Activated CD8-positive, alpha-beta T cell treated with anti-CD3 and anti-CD28 coated beads for 36 hours (primary cell): Measurements from ENCODE around the gene ADCY10. TPM values are rescaled to one million over a fixed set of nuclear protein-coding genes. Genes with fewer than 3 reads are reported as not detected.

Experiments used
- ATAC-seq: fragments of 200-7000 bp; cut with Tn5 transposase; one replicate; pipeline ENCODE4 v1.10.0; 2021; ENCODE audit warnings: mild to moderate bottlenecking, moderate library complexity
- CTCF ChIA-PET: fragments of 350-600 bp; sonication (Branson Sonifier 250); formaldehyde crosslinking; loops from one replicate; lab custom pipeline; 2021; ENCODE audit warnings: antibody characterized with exemption; lab: Charles Lee
- POLR2A ChIA-PET: fragments of 350-600 bp; sonication (Branson Sonifier 250); formaldehyde crosslinking; loops from one replicate; lab custom pipeline; 2021; ENCODE audit warnings: antibody characterized with exemption; lab: Charles Lee
- DNase-seq: peaks from one replicate; pipeline ENCODE4 v3.0.0-alpha.2; 2020
- H3K27ac Mint-ChIP-seq: one replicate; pipeline ENCODE4 v1.8.0; 2021; ENCODE audit warnings: mild to moderate bottlenecking, mixed read lengths
- H3K27me3 Mint-ChIP-seq: one replicate; pipeline ENCODE4 v1.8.0; 2021; ENCODE audit warnings: mixed read lengths
- H3K36me3 Mint-ChIP-seq: one replicate; pipeline ENCODE4 v1.8.0; 2021; ENCODE audit warnings: low read depth, mixed read lengths
- H3K4me1 Mint-ChIP-seq: one replicate; pipeline ENCODE4 v1.8.0; 2021; ENCODE audit warnings: low read depth, mixed read lengths
- H3K4me3 Mint-ChIP-seq: one replicate; pipeline ENCODE4 v1.8.0; 2021; ENCODE audit warnings: mild to moderate bottlenecking, moderate library complexity, mixed read lengths
- H3K9me3 Mint-ChIP-seq: one replicate; pipeline ENCODE4 v1.8.0; 2021; ENCODE audit warnings: mixed read lengths
- intact Hi-C: fragments of 100-400 bp; cut with micrococcal nuclease; formaldehyde crosslinking; loops from one replicate; pipeline ENCODE4 v1.10.0; 2022
- total RNA-seq, 2 experiments: library from RNA; stranded (reverse); gene quantifications; one replicate each; pipeline ENCODE4 v1.2.3, GENCODE V29; 2021
- TF ChIP-seq, protein P1 (sequence below): fragments of 200-600 bp; IDR thresholded peaks from one replicate; pipeline ENCODE4 v1.8.0; 2022; ENCODE audit warnings: antibody characterized with exemption, mild to moderate bottlenecking

Gene ADCY10
- total RNA-seq, 2 experiments from 2014 or later: 0.05 TPM; not detected in 1

DNA sequence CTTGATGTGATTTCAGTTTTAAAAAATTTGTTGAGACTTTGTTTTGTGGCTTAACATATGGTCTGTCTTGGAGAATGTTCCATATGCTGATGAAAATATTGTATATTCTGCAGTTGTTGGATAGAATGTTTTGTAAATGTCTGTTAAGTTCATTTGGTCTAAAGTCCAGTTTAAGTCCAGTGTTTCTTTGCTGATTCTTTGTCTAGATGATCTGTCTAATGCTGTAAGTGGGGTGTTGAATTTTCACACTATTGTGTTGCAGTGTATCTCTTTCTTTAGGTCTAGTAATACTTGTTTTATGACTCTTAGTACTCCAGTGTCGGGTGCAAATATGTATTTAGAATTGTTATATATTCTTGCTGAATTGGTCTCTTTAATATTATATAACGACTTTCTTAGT lies 33.8 kb upstream of the ADCY10 start:
- DNase-seq (no peak), ATAC-seq (no peak)
- H3K4me3 Mint-ChIP-seq: no peak overlapping the region
- POLR2A ChIA-PET: interaction anchor here (1.0 kb wide), 1 partner anchor 11 kb away, joined by 4 read pairs; the partner anchor contains the start of genes DCAF6 and MPC2
- H3K4me1 Mint-ChIP-seq: peaks cover 33% of the 10 kb centered on the region
- peaks cover 2% of the 10 kb centered on the region for H3K9me3 Mint-ChIP-seq
- TF ChIP-seq, protein P1, sequence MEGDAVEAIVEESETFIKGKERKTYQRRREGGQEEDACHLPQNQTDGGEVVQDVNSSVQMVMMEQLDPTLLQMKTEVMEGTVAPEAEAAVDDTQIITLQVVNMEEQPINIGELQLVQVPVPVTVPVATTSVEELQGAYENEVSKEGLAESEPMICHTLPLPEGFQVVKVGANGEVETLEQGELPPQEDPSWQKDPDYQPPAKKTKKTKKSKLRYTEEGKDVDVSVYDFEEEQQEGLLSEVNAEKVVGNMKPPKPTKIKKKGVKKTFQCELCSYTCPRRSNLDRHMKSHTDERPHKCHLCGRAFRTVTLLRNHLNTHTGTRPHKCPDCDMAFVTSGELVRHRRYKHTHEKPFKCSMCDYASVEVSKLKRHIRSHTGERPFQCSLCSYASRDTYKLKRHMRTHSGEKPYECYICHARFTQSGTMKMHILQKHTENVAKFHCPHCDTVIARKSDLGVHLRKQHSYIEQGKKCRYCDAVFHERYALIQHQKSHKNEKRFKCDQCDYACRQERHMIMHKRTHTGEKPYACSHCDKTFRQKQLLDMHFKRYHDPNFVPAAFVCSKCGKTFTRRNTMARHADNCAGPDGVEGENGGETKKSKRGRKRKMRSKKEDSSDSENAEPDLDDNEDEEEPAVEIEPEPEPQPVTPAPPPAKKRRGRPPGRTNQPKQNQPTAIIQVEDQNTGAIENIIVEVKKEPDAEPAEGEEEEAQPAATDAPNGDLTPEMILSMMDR: no peak
- CTCF ChIA-PET: no interaction called here
- H3K36me3 Mint-ChIP-seq: peaks cover 13% of the 10 kb centered on the region
- H3K27me3 Mint-ChIP-seq: no peaks in the 10 kb centered on the region
- intact Hi-C loops: no loop called here
- no peak overlapping the region for H3K27ac Mint-ChIP-seq

DNA sequence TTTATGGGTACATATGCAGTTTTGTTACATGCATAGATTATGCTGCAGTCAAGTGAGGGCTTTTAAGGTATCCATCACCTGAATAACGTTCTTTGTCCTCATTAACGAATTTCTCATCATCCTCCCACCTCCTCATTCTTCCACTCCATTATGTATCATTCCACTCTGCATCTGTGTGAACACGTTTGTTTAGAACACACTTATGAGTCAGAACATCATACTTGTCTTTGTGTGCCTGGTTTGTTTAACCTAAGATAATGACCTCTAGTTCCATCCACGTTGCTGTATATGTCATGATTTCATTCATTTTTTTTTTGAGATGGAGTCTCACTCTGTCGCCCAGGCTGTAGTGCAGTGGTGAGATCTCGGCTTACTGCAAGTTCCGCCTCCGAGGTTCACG lies 29.6 kb upstream of the ADCY10 start:
- Mint-ChIP-seq H3K9me3 (peaks cover 2% of the 10 kb centered on the region), H3K27ac (no peak overlapping the region), H3K36me3 (peaks cover 15% of the 10 kb centered on the region), H3K27me3 (no peaks in the 10 kb centered on the region), H3K4me1 (peaks cover 31% of the 10 kb centered on the region), H3K4me3 (no peak overlapping the region)
- POLR2A ChIA-PET: no interaction called here
- intact Hi-C loops: no loop called here
- ATAC-seq (no peak), DNase-seq (no peak)
- TF ChIP-seq, protein P1: no peak
- CTCF ChIA-PET: no interaction called here

DNA sequence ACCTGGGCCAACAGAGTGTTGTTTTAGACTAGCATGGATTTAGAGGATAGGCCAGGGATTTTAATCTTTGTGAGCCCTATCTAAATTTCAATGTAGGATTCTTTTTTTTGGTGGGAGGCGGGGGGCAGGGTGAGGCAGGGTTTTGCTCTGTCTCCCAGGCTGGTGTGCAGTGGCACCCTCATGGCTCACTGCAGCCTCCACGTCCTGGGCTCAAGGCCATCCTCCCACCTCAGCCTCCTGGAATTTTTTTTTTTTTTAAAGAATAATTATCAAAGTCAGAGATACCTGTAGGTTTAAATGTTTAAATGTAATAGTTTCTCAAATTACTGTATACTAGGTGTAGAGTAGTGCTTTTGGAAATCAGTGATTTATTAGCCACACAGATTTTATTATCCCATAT lies 26.3 kb upstream of the ADCY10 start:
- ATAC-seq: no peak
- H3K4me3 Mint-ChIP-seq: no peak overlapping the region
- TF ChIP-seq, protein P1: no peak
- POLR2A ChIA-PET: no interaction called here
- H3K27ac Mint-ChIP-seq: no peak overlapping the region
- DNase-seq: no peak
- CTCF ChIA-PET: no interaction called here
- peaks cover 20% of the 10 kb centered on the region for H3K4me1 Mint-ChIP-seq
- H3K36me3 Mint-ChIP-seq: peaks cover 20% of the 10 kb centered on the region
- peaks cover 2% of the 10 kb centered on the region for H3K9me3 Mint-ChIP-seq
- intact Hi-C loops: no loop called here
- no peaks in the 10 kb centered on the region for H3K27me3 Mint-ChIP-seq

DNA sequence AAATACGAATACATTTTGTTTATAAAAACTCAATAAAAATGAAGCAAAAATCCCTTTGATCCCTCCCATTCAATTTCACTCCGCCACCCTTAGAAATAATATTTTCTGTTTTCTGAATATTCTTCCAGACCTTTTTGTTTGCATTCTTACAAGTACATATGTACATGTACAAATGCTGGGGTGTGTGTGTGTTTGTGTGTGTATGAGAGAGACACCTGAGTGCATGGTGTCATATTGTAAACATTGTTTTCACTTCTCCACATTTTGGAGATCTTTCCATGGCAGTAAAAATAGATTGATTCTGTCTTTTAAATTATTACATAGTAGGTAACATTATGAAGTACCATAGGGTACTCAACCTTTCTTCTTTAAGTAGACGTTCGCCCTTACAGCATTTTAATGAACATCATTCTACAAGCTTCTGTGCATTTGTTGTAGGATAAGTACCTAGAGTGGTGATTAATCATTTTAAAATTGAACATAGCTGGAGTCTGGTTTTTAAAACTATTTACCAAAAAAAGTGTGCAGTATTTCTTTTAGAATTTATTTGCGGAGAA lies 24.2 kb upstream of the ADCY10 start:
- POLR2A ChIA-PET: interaction anchor here (0.9 kb wide), 1 partner anchor 34 kb away, joined by 5 read pairs; no protein-coding TSS in a partner anchor
- intact Hi-C loops: loop anchor here (5.0 to 10.0 kb wide), 2 partner anchors 144 to 223 kb away; no protein-coding TSS in a partner anchor
- no peak for DNase-seq
- peak overlapping the region; percentile 100 for H3K27ac Mint-ChIP-seq
- H3K9me3 Mint-ChIP-seq: no peaks in the 10 kb centered on the region
- peaks cover 10% of the 10 kb centered on the region for H3K36me3 Mint-ChIP-seq
- TF ChIP-seq, protein P1: no peak
- peaks cover 26% of the 10 kb centered on the region for H3K4me1 Mint-ChIP-seq
- CTCF ChIA-PET: no interaction called here
- no peak for ATAC-seq
- H3K27me3 Mint-ChIP-seq: no peaks in the 10 kb centered on the region
- H3K4me3 Mint-ChIP-seq: peak overlapping the region; percentile 90

DNA sequence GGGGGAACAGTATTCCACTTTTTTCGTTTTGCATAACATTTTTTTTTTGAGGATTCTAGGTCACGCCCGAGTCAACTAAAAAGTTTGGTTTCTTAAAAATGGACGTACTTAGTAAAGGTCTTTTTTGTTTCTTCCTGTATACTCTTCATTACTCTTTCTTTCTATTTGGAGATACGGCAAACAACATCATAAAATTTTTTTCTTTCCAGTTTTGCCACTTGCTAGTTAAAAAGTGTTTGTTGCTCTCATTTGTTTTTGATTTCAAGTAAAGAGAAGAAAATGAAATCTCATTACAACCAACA lies 23.7 kb upstream of the ADCY10 start:
- peak overlapping the region; percentile 90 for H3K4me3 Mint-ChIP-seq
- H3K4me1 Mint-ChIP-seq: peaks cover 29% of the 10 kb centered on the region
- H3K27ac Mint-ChIP-seq: peak overlapping the region; percentile 100
- peaks cover 10% of the 10 kb centered on the region for H3K36me3 Mint-ChIP-seq
- ChIA-PET POLR2A (interaction anchor here (0.7 to 2.6 kb wide), 7 partner anchors 10 to 220 kb away, joined by 3 to 15 read pairs (median 4); no protein-coding TSS in a partner anchor), CTCF (interaction anchor here (2.8 kb wide), 1 partner anchor 145 kb away, joined by 10 read pairs; no protein-coding TSS in a partner anchor)
- TF ChIP-seq, protein P1: no peak
- H3K27me3 Mint-ChIP-seq: no peaks in the 10 kb centered on the region
- intact Hi-C loops: loop anchor here (5.0 to 10.0 kb wide), 2 partner anchors 145 to 223 kb away; no protein-coding TSS in a partner anchor
- no peak for DNase-seq
- no peaks in the 10 kb centered on the region for H3K9me3 Mint-ChIP-seq
- ATAC-seq: no peak
